GM20000 (cell line): Measurements from ENCODE around the gene CLNK.

Experiments used
- DNase-seq: peaks from one replicate; pipeline ENCODE4 v3.0.0; 2012; ENCODE audit warnings: low spot score
- TF ChIP-seq, protein P1 (sequence below): IDR thresholded peaks from 2 replicates; pipeline ENCODE4 v1.5.1; 2012; ENCODE audit warnings: mild to moderate bottlenecking, control low read depth; ENCODE audit errors: extremely low read depth, missing control alignments

The CLNK gene, protein sequence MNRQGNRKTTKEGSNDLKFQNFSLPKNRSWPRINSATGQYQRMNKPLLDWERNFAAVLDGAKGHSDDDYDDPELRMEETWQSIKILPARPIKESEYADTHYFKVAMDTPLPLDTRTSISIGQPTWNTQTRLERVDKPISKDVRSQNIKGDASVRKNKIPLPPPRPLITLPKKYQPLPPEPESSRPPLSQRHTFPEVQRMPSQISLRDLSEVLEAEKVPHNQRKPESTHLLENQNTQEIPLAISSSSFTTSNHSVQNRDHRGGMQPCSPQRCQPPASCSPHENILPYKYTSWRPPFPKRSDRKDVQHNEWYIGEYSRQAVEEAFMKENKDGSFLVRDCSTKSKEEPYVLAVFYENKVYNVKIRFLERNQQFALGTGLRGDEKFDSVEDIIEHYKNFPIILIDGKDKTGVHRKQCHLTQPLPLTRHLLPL

DNA sequence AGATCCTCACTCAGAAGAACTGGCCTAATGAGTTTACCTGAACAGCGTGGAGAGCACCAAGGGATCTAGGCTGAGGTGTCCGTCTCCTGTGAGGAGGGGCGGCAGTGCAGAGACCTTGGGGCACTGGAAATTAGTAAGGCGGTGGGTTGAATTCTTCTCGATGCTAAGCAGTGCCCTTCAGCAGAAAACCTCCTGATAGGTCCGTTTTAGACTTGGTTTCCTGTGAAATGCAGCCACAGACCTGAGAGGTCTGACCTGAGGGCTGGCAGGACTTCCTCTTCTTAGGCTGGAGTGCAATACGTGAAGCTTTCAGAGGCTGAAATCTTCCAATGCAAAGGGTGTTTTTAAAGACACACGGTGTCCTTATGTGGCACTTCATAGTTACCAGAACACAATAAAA lies at the start of gene CLNK:
Gene CLNK, minus strand, starts transcription at position 138 of the 400 bp plus-strand sequence. CDS start 16,899 bp downstream, outside the sequence.
- TF ChIP-seq, protein P1, sequence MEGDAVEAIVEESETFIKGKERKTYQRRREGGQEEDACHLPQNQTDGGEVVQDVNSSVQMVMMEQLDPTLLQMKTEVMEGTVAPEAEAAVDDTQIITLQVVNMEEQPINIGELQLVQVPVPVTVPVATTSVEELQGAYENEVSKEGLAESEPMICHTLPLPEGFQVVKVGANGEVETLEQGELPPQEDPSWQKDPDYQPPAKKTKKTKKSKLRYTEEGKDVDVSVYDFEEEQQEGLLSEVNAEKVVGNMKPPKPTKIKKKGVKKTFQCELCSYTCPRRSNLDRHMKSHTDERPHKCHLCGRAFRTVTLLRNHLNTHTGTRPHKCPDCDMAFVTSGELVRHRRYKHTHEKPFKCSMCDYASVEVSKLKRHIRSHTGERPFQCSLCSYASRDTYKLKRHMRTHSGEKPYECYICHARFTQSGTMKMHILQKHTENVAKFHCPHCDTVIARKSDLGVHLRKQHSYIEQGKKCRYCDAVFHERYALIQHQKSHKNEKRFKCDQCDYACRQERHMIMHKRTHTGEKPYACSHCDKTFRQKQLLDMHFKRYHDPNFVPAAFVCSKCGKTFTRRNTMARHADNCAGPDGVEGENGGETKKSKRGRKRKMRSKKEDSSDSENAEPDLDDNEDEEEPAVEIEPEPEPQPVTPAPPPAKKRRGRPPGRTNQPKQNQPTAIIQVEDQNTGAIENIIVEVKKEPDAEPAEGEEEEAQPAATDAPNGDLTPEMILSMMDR = no peak

DNA sequence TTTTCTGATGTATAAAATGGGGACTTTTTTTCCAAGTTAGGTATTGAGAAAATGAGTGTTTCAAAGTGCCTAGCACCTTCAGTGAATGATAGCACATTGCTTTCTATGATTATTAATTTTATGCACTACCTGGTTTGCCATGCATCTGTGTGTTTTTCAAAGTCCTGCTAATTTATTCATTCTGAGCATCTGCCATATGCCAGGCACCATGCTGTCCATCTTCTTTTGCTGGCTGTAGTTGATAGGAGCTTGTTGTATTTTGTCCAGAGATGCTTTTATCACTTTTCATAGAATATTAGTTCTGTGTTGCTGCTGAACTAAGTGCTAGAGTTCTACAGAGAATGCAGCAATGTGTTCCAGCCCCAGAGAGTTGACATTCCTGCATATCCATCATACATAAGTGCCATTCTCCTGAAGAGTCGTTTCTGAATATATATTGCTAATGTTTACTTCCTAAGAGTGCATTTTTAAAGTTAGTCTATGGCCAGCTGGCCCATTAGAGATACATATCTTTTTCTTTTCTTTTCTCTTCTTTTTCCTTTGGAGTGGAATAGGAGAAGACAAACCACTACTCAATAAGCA lies 49.0 kb upstream of the CLNK start:
- TF ChIP-seq, protein P1 = no peak
- DNase-seq = no peak

More for the DNA sequence above, at the start of gene CLNK:
- DNase-seq = peak; percentile 55

DNA sequence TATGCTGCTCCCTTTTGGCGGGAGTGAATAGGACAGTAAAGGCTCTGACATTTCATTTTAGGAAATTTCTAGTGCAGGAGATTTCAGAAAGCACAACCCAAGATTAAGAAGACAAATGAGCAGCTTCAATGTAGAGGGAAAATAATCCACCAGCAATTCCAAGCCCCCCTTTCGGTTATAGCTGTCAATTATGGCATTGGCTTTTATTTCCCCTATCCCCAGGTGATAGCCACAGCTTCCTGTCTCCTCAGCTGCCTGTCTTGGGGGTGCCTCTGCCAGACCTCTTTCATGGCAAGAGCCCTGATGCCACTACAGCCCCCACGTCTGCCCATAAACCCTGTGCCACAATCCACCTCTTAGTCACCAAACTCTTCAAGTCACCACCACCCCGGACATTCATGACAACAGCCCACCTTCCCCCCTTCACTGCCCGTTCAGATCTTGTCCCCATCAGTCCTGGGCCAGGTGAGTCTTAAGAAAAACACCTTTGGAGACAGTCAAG lies 48.4 kb upstream of the CLNK start:
- no peak for DNase-seq

DNA sequence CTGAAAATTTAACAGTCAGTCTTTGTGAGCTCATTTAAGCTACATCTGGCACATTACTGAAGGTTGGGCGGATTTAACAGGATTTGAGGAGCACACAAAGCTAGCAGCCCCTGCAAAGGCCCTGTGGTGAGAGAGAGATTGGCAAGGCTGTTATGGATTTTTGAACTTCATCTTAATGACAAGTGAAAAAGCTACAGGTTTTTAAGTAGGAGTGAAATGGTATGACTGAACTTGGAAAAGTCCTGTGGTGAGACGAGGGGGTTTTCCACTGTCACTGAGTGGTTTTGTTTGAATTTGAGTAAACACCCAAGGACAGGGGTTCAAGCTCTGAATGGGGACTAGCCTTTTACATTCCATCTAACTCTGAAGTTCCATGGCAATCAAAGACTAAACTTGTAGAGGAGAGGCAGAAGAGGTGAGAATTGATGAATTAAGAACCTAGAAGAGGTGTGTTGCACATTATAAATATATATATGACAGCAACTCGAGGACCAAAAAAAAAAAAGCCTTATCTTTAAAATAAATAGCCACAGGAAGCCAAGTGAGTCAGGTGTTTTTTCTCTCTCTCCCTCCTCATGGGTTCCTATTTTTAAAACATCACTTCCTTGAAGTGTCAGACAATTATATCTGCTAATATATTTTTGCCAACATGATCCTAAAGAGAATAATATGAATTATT lies 47.8 kb upstream of the CLNK start:
- DNase-seq = no peak
- TF ChIP-seq, protein P1 = no peak

More for the DNA sequence above, 48.4 kb upstream of the CLNK start:
- TF ChIP-seq, protein P1 = no peak

DNA sequence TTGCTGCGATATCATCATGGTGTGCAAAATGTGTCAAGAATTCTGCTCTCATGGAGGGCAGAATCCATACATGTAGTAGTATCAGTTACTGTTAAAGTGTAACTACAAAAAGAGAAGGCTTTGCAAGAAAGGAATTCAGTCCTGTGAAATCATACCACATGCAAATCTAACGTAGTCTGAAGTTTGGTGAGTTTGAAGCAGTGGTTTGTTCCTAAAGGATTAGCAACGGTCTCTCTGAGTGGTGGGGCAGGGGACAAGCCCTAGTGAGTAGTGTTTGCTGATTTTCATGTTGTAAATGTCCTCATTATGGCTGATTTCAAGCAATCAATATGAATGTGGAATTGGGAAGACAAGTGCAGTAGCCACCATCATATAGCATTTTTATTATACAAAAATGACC lies 47.1 kb upstream of the CLNK start:
- TF ChIP-seq, protein P1 = no peak
- DNase-seq = no peak

DNA sequence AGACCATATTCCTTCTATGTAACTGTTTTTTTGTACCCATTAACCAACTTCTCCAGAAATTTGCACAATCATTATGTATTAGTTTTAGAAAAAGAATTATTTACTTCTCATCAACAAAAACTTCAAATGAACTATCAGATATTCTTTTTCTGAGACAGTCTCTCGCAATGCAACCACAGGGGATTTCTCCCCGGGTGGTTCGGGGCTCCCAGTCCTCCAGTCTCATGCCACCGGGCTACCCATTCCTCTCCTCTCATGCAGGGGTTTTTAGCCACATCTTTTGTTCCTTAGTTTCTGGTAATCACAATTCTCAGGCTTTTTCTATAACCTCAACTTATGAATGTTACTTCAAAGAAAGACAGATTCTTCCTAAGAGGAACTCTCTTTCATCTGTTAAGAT lies 46.6 kb upstream of the CLNK start:
- TF ChIP-seq, protein P1 = no peak
- DNase-seq = no peak
